Small intestine (tissue), 7 donors: ENCODE results near the gene TLK1. TPM values are rescaled to one million over a fixed set of nuclear protein-coding genes. Genes with fewer than 3 reads are reported as not detected.

Source experiments
- DNase-seq, 2 donors: peaks; one replicate each; pipeline versions ENCODE4 v3.0.0 to v3.0.0-alpha.2; 2013
- FAIRE-seq: peaks from 2 replicates; lab custom pipeline; 2012; peaks lifted over from hg19 to GRCh38; lab: Jason Lieb, UNC
- H3K27ac ChIP-seq, 3 donors: one replicate each; pipeline ENCODE4 v1.5.1; 2013; ENCODE audit warnings: low read length in 2 of 3, mild to moderate bottlenecking in 2 of 3, control low read depth in 1 of 3, inconsistent platforms in 1 of 3, low read depth in 1 of 3, moderate library complexity in 1 of 3
- H3K27me3 ChIP-seq, 3 donors: one replicate each; pipeline ENCODE4 v1.6.1; 2013; ENCODE audit warnings: low read length in 3 of 3, inconsistent platforms in 1 of 3; ENCODE audit not compliant: control insufficient read depth in 3 of 3, insufficient read depth in 3 of 3
- H3K36me3 ChIP-seq, 3 donors: one replicate each; pipeline ENCODE4 v1.6.1; 2013; ENCODE audit warnings: low read length in 3 of 3, inconsistent platforms in 1 of 3, low read depth in 1 of 3, mild to moderate bottlenecking in 1 of 3, moderate library complexity in 1 of 3; ENCODE audit not compliant: control insufficient read depth in 3 of 3, insufficient read depth in 2 of 3
- H3K4me1 ChIP-seq, 3 donors: one replicate each; pipeline ENCODE4 v1.6.1; 2013; ENCODE audit warnings: low read length in 2 of 3, inconsistent platforms in 1 of 3, low read depth in 1 of 3, mild to moderate bottlenecking in 1 of 3, moderate library complexity in 1 of 3; ENCODE audit not compliant: control insufficient read depth in 3 of 3, insufficient read depth in 2 of 3
- H3K4me3 ChIP-seq, 3 donors: one replicate each; pipeline ENCODE4 v1.5.1; 2013; ENCODE audit warnings: low read length in 3 of 3, control low read depth in 1 of 3, inconsistent platforms in 1 of 3, low read depth in 1 of 3, mild to moderate bottlenecking in 1 of 3, moderate library complexity in 1 of 3
- H3K9me3 ChIP-seq, 2 donors: one replicate each; pipeline ENCODE4 v1.6.1; 2013; ENCODE audit warnings: low read depth in 1 of 2, low read length in 1 of 2; ENCODE audit not compliant: control insufficient read depth in 2 of 2, insufficient read depth in 1 of 2
- WGBS, 3 donors: extraction: QIAGEN DNeasy Blood & Tissue Kit; methylation state at CpG; one replicate each; pipeline ENCODE4 v1.1.7; 2013; 5-methylcytosine and 5-hydroxymethylcytosine counted together
- polyA plus RNA-seq, 4 donors: library from polyadenylated mRNA; stranded (reverse) in 3 of 4; unstranded in 1 of 4; fragments of 200-250 nt in 3 of 4; fragments of 120-200 nt in 1 of 4; gene quantifications; one replicate each; pipeline versions ENCODE4 v1.2.1 to v1.2.3, GENCODE V29; 2013
- donor health status: healthy with polysubstance abuse.
- donor health status: control.
- donor health status: control.
- donor health status: Bipolar disorder and iron deficiency.
- donor health status: healthy.

Gene TLK1
- polyA plus RNA-seq, 4 donors: 10.0 to 27.8 (median 11.6) TPM

GRCh38 chr2:171009386-171009785 is 151.3 kb downstream of the TLK1 start:
- H3K4me1 ChIP-seq: no peaks in the 10 kb centered on the region
- no peaks in the 10 kb centered on the region for H3K27me3 ChIP-seq
- H3K27ac ChIP-seq: no peak overlapping the region
- no peak overlapping the region for H3K4me3 ChIP-seq
- no peaks in the 10 kb centered on the region for H3K9me3 ChIP-seq
- WGBS, 3 donors: 94 to 100% (median 98%) methylated on average over 4 of the region's 4 CpGs
- H3K36me3 ChIP-seq: peaks cover 7 to 15% (median 8%) of the 10 kb centered on the region in 3 donors
- FAIRE-seq: no peak
- DNase-seq: no peak

DNA sequence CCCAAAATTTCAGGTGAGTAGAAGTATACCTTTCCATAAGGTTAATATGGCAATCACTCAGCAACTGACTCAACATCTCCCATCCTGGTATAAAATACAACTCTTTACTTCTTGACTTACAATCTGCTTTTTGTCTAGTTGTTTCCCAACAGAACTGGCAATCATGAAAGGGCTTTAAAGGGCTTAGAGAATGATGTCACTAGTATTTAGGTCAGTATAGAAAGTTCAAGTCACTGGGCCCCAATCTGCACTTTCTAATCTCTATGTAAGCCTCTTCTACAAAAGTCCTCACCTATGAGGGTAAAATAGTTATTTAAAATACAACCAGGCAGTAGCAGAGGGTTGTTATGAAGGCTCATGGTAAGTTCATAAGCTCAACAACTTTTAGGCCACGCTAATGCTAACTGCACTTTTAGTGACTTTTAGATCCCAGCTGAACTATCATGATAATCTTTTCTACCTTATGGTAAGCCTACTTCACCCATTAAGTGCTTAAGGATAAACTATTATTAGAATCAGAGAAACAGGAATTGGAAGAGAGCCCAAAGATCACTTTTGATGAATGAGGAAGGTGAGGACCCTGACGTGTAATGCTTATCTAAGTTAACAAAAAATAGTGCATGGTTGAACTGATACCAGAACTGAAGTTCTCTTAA is 152.0 kb downstream of the TLK1 start:
- Histone ChIP-seq H3K27ac (no peak overlapping the region), H3K36me3 (peaks cover 4 to 17% (median 5%) of the 10 kb centered on the region in 3 donors), H3K4me3 (no peak overlapping the region), H3K4me1 (no peaks in the 10 kb centered on the region), H3K27me3 (no peaks in the 10 kb centered on the region), H3K9me3 (no peaks in the 10 kb centered on the region)
- no peak for DNase-seq
- no peak for FAIRE-seq
- 66 to 70% (median 69%) methylated on average over 2 of the region's 2 CpGs for WGBS, 3 donors

GRCh38 chr2:171004833-171005232 is 155.9 kb downstream of the TLK1 start:
- Histone ChIP-seq H3K4me3 (no peak overlapping the region), H3K27me3 (no peaks in the 10 kb centered on the region), H3K4me1 (no peaks in the 10 kb centered on the region), H3K36me3 (peaks cover 2 to 27% (median 8%) of the 10 kb centered on the region in 3 donors), H3K9me3 (no peaks in the 10 kb centered on the region), H3K27ac (no peak overlapping the region)
- DNase-seq (no peak), FAIRE-seq (no peak)
- WGBS, 3 donors: 79 to 93% (median 86%) methylated on average over 2 of the region's 2 CpGs

DNA sequence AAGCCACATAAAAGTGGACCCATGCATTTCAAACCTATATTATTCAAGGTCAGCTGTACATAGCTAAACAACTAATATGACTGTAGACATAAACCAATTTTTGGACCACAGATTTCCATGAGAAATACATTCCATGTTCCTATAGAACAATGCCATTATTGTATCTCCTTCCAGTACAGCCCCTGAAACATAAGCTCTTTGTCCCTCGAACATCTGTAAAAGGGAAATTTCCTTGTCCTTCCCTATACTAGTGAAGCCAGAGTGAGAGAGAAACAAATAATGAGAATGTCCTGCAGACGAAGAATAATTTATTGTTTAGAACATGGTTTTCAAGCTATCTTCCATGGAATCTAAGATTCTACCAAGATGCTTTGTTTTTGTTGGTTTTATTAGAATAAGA is 156.3 kb downstream of the TLK1 start:
- Histone ChIP-seq H3K27me3 (no peaks in the 10 kb centered on the region), H3K9me3 (no peaks in the 10 kb centered on the region), H3K36me3 (peaks cover 2 to 28% (median 8%) of the 10 kb centered on the region in 3 donors), H3K4me3 (no peak overlapping the region), H3K27ac (no peak overlapping the region), H3K4me1 (no peaks in the 10 kb centered on the region)
- DNase-seq (no peak), FAIRE-seq (no peak)
- 93 to 98% (median 96%) methylated on average over 2 of the region's 2 CpGs for WGBS, 3 donors

DNA sequence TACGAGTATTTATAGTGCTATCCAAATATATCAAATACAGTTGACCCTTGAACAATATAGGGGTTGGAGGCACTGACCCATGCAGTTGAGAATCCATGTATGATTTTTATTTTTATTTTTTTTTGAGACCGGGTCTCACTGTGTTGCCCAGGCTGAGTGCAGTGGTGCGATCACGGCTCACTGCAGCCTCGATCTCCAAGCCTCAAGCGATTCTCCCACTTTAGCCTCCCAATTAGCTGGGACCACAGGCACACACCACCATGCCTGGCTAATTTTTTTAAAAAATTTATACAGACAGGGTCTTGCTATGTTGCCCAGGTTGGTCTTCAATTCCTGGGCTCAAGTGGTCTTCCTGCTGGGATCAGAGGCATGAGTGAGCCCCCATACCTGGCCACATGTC is 161.0 kb downstream of the TLK1 start:
- Histone ChIP-seq H3K4me1 (no peaks in the 10 kb centered on the region), H3K27me3 (no peaks in the 10 kb centered on the region), H3K36me3 (peaks cover 6 to 38% (median 7%) of the 10 kb centered on the region in 3 donors), H3K27ac (no peak overlapping the region), H3K9me3 (no peaks in the 10 kb centered on the region), H3K4me3 (no peak overlapping the region)
- 88 to 99% (median 97%) methylated on average over 6 of the region's 6 CpGs for WGBS, 3 donors
- DNase-seq (no peak), FAIRE-seq (no peak)

DNA sequence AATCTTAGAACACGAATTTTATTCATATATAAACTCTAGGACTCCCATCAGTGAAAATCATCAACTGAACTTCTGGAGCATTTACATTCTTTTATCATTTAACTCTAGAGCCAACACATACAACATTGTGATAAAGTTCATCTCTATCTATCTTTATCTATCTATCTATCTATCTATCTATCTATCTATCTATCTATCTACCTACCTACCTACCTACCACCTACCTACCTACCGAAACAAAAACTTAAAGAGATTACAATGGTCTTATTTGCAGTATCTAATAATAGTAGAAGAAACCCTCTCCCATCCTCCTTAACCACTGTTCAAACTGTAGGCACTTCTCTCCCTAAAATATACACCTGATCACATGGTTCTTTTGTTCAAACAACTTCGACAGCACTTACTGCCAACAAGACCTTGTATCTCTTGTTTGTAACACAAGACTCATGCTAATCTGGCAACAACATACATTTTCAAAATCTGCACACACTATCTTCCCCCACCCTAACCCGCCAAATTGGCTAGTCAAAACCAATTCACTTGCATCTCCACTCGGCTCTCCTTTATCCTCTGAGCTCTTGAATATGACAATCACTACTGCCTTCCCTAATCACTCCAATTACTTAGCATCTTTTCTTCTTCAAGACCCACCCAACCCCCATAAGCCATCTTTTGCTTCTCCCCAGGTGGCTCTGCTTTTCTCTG is 162.6 kb downstream of the TLK1 start:
- no peak overlapping the region for H3K27ac ChIP-seq
- no peaks in the 10 kb centered on the region for H3K4me1 ChIP-seq
- WGBS, 3 donors: 88 to 93% (median 88%) methylated on average over 5 of the region's 5 CpGs
- H3K27me3 ChIP-seq: no peaks in the 10 kb centered on the region
- peaks cover 6 to 34% (median 9%) of the 10 kb centered on the region in 3 donors for H3K36me3 ChIP-seq
- no peak overlapping the region for H3K4me3 ChIP-seq
- no peaks in the 10 kb centered on the region for H3K9me3 ChIP-seq
- FAIRE-seq (no peak), DNase-seq (no peak)

DNA sequence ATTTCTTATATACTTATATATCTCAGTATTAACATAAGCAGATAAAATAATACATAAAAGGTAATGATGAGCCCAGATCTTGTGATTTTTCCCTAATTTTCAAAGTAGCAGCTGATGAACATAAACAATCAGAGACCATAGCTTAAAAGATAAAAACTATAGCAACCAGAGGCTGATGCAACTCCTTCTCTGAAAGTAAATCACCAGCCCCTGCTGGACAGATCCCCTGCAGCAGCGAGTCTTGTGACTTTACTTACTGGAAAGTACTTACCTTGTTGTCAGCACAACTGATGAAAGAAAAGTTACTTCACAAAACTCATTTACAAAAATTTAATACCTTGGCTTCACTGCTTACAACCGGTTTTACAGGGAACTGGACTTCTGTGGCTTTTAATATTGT is 164.4 kb downstream of the TLK1 start:
- Histone ChIP-seq H3K36me3 (peaks cover 6 to 21% (median 10%) of the 10 kb centered on the region in 3 donors), H3K4me1 (no peaks in the 10 kb centered on the region), H3K27ac (no peak overlapping the region), H3K27me3 (no peaks in the 10 kb centered on the region), H3K4me3 (no peak overlapping the region), H3K9me3 (no peaks in the 10 kb centered on the region)
- FAIRE-seq: no peak
- no peak for DNase-seq
- WGBS, 3 donors: 95 to 99% (median 97%) methylated on average over 2 of the region's 2 CpGs

DNA sequence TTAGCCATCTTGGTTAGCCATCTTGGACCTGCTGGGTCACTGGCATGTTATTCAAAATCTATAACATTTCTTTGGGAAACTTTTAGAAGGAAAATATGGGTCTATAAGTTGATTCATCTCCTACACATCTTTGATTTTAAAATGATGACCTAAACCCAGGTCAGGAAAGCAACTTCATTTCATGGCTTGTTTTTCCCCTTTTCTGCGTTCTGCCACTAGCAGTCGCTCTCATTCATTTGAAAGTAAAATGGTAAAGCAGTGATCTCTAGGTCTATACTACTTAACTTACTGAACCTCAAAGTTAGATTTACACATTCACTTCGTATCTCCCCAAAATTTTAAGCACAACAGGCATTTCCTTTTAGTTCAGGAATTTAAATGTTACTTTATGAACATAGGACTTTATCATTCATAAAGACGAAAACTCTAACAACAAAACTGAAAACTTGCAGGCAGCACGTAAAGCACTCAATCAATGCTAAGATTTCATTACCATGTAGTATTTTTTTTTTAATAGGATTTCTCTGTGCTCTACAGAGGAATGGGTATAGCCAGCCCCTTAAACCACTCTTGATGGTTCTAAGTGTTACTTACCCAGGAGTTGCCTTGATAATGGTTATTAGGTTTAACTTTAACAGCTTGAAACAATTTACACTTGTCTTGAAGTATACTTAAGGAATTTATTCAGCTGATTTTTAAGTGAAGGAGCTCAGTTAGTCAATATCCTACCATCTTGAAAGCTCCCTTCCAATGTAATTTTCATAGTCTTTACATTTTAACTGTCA is 169.1 kb downstream of the TLK1 start:
- no peaks in the 10 kb centered on the region for H3K4me1 ChIP-seq
- peaks cover 0 to 15% (median 3%) of the 10 kb centered on the region in 3 donors for H3K36me3 ChIP-seq
- H3K27ac ChIP-seq: no peak overlapping the region
- no peaks in the 10 kb centered on the region for H3K27me3 ChIP-seq
- H3K4me3 ChIP-seq: no peak overlapping the region
- no peak for FAIRE-seq
- H3K9me3 ChIP-seq: no peaks in the 10 kb centered on the region
- whole genome bisulfite sequencing, 3 donors: 96 to 98% (median 97%) methylated on average over 5 of the region's 5 CpGs
- DNase-seq: no peak
